HepG2 (cell line): ENCODE data around the gene C1QTNF6.

Experiments used
- MLLT10 ChIP-seq: sonication (generic); formaldehyde crosslinking; IDR thresholded peaks from 2 replicates; pipeline ENCODE4 v1.4.0; 2020; ENCODE audit warnings: missing genetic modification reagents
- MTERF4 ChIP-seq: sonication (generic); formaldehyde crosslinking; IDR thresholded peaks from 2 replicates; pipeline ENCODE4 v1.8.0; 2023; ENCODE audit warnings: mild to moderate bottlenecking, missing genetic modification reagents
- SYNCRIP ChIP-seq: fragments of 200-400 bp; formaldehyde crosslinking; IDR thresholded peaks from 2 replicates; pipeline ENCODE4 v1.6.1; 2018; ENCODE audit warnings: mild to moderate bottlenecking, low read depth, low read length; ENCODE audit not compliant: insufficient read depth
- ZBTB33 ChIP-seq: sonication (generic); formaldehyde crosslinking; IDR thresholded peaks from 2 replicates; pipeline ENCODE4 v1.4.0; 2020; ENCODE audit warnings: missing genetic modification reagents
- ZNF343 ChIP-seq: sonication (generic); formaldehyde crosslinking; IDR thresholded peaks from 2 replicates; pipeline ENCODE4 v1.4.0; 2020; ENCODE audit warnings: mild to moderate bottlenecking, missing genetic modification reagents
- ZNF639 ChIP-seq: conservative IDR thresholded peaks from 2 replicates; pipeline ENCODE4 v1.6.1; 2018; ENCODE audit warnings: missing genetic modification reagents

- TF ChIP-seq MTERF4 (CRISPR knock-in tag), result no peak
- no peak for TF ChIP-seq ZBTB33 (CRISPR knock-in tag)
- TF ChIP-seq SYNCRIP, result no peak
- TF ChIP-seq ZNF639 (CRISPR knock-in tag), result no peak
- TF ChIP-seq ZNF343 (CRISPR knock-in tag), result no peak
- TF ChIP-seq MLLT10 (CRISPR knock-in tag), result no peak
These were observed 48.0 kb upstream of the C1QTNF6 start for GRCh38 chr22:37235897-37236607.
